HepG2 (cell line): ENCODE results near the gene PGPEP1. TPM values are rescaled to one million over a fixed set of nuclear protein-coding genes. Genes with fewer than 3 reads are reported as not detected.

ENCODE experiments used
- CBX1 ChIP-seq: IDR thresholded peaks from one replicate; pipeline ENCODE4 v1.6.1; 2016; ENCODE audit warnings: antibody characterized with exemption, low read depth
- EP300 ChIP-seq, 3 experiments: sonication (generic) in 1 of 3; formaldehyde crosslinking in 1 of 3; IDR thresholded peaks; 2 replicates each; pipeline versions ENCODE4 v1.5.1 to v1.6.1; 2011 to 2020; ENCODE audit warnings: low read depth in 2 of 3, low read length in 2 of 3, borderline replicate concordance in 1 of 3, improper control_type of control experiment in 1 of 3, mild to moderate bottlenecking in 1 of 3, missing genetic modification reagents in 1 of 3, moderate library complexity in 1 of 3
- GABPB1 ChIP-seq: IDR thresholded peaks from 2 replicates; pipeline ENCODE4 v1.6.1; 2016; ENCODE audit warnings: mild to moderate bottlenecking, missing genetic modification reagents, moderate library complexity, missing compliant biosample characterization
- IRF9 ChIP-seq: sonication (generic); formaldehyde crosslinking; IDR thresholded peaks from 2 replicates; pipeline ENCODE4 v1.8.0; 2022; ENCODE audit warnings: missing genetic modification reagents, mild to moderate bottlenecking, borderline replicate concordance
- NCOR1 ChIP-seq: fragments of 200-600 bp; sonication (generic); IDR thresholded peaks from 2 replicates; pipeline ENCODE4 v1.7.0; 2017; ENCODE audit warnings: antibody characterized with exemption, low read length, borderline replicate concordance
- PCBP1 ChIP-seq: fragments of 200-400 bp; formaldehyde crosslinking; IDR thresholded peaks from 2 replicates; pipeline ENCODE4 v1.6.1; 2017; ENCODE audit warnings: mild to moderate bottlenecking, low read depth, low read length, borderline replicate concordance
- RAD51 ChIP-seq: fragments of 450-650 bp; IDR thresholded peaks from 2 replicates; pipeline ENCODE4 v1.6.1; 2016; ENCODE audit warnings: borderline replicate concordance
- SYNCRIP ChIP-seq: fragments of 200-400 bp; formaldehyde crosslinking; IDR thresholded peaks from 2 replicates; pipeline ENCODE4 v1.6.1; 2018; ENCODE audit warnings: mild to moderate bottlenecking, low read depth, low read length; ENCODE audit not compliant: insufficient read depth
- TGIF2 ChIP-seq: IDR thresholded peaks from 2 replicates; pipeline ENCODE4 v1.6.1; 2016; ENCODE audit warnings: control low read depth, missing compliant biosample characterization
- ZBTB43 ChIP-seq: sonication (generic); formaldehyde crosslinking; conservative IDR thresholded peaks from 2 replicates; pipeline ENCODE4 v1.4.0; 2020; ENCODE audit warnings: missing genetic modification reagents
- ZNF281 ChIP-seq: sonication (generic); formaldehyde crosslinking; IDR thresholded peaks from 2 replicates; pipeline ENCODE4 v1.4.0; 2020; ENCODE audit warnings: missing genetic modification reagents, borderline replicate concordance
- ZNF318 ChIP-seq: sonication (generic); formaldehyde crosslinking; IDR thresholded peaks from 2 replicates; pipeline ENCODE4 v1.4.0; 2020; ENCODE audit warnings: mild to moderate bottlenecking, missing genetic modification reagents
- ZNF414 ChIP-seq: sonication (generic); formaldehyde crosslinking; IDR thresholded peaks from 2 replicates; pipeline ENCODE4 v1.5.0; 2020; ENCODE audit warnings: missing genetic modification reagents
- ZNF749 ChIP-seq: sonication (generic); formaldehyde crosslinking; IDR thresholded peaks from 2 replicates; pipeline ENCODE4 v1.8.0; 2022; ENCODE audit warnings: mild to moderate bottlenecking, missing genetic modification reagents, moderate library complexity, borderline replicate concordance
- polyA plus RNA-seq, 8 experiments: library from polyadenylated mRNA; depleted of rRNA in 3 of 8; stranded (reverse) in 7 of 8; unstranded in 1 of 8; fragments of >200 nt; fragmentation: Illumina TruSeq in 4 of 8; extraction: Trizol in 4 of 8; gene quantifications; 2 replicates each; pipeline versions ENCODE4 v1.2.1 to v1.2.3, GENCODE V29; 2011 to 2016; ENCODE audit warnings: low read depth in 4 of 8, missing spikeins in 1 of 8, mixed read lengths in 1 of 8; ENCODE audit not compliant: insufficient read depth in 1 of 8
- total RNA-seq, 5 experiments: library from RNA; depleted of rRNA; stranded (reverse); fragments of >200 nt; fragmentation: Illumina TruSeq; extraction: Trizol; gene quantifications; 2 replicates each; pipeline ENCODE4 v1.2.3, GENCODE V29; 2016; ENCODE audit warnings: low read depth in 1 of 5

Gene PGPEP1
- total and polyA plus RNA-seq, 2 of the 13 experiments (the other 11 are each of a cell fraction or from before 2014, with no cell fraction given), result 53.1 to 56.6 TPM

GRCh38 chr19:18416778-18417249 lies 76.4 kb downstream of the PGPEP1 start (continued):
- TF ChIP-seq IRF9 (peak; percentile 71; the same call in 1 of the 2 replicates), ZNF318 (CRISPR knock-in tag) (no peak), ZBTB43 (CRISPR knock-in tag) (no peak; the same call in 1 of the 2 replicates), ZNF414 (no peak), NCOR1 (no peak), RAD51 (no peak), CBX1 (no peak), PCBP1 (peak; percentile 89; the same call in 1 of the 2 replicates), TGIF2 (peak; percentile 66; the same call in 1 of the 2 replicates), SYNCRIP (no peak), ZNF281 (CRISPR knock-in tag) (peak; percentile 51; the same call in 1 of the 2 replicates), EP300 (IDR thresholded peaks at IDR 0.05; ENCODE audit: low read depth in 2 of 2, low read length in 2 of 2) (no peak), EP300 (CRISPR knock-in tag; IDR thresholded peaks at IDR 0.05; ENCODE audit: borderline replicate concordance) (no peak), GABPB1 (0 out of 2 replicates have a peak, but pooled peaks have one; percentile 39), ZNF749 (CRISPR knock-in tag) (no peak)
